Measurements from ENCODE around the gene PPFIBP2. TPM values are rescaled to one million over a fixed set of nuclear protein-coding genes. Genes with fewer than 3 reads are reported as not detected.

Gene PPFIBP2
- total and polyA plus RNA-seq, 10 of the 15 experiments (the other 5 are each of a cell fraction or from before 2014, with no cell fraction given) = 17.3 to 56.3 (median 39.2) TPM

DNA sequence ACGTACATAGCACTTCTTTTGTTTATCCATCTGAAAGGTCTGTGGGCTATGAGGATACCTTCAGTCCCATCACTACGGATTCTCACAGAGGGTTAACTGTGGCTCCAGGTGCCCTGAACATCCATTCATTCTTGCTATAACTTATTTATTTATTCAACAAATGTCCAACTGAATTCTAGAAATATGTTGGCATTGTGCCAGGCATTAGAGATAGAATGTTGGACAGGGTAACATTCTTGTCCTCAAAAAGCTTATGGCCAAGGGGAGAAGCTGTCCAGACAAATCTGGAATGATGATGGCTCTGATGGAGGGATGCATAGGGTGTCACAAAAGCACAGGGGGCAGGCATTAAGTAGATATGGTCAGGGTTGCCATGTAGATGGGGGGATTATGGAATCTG is 20.1 kb upstream of the PPFIBP2 start:
- no peak for FAIRE-seq

DNA sequence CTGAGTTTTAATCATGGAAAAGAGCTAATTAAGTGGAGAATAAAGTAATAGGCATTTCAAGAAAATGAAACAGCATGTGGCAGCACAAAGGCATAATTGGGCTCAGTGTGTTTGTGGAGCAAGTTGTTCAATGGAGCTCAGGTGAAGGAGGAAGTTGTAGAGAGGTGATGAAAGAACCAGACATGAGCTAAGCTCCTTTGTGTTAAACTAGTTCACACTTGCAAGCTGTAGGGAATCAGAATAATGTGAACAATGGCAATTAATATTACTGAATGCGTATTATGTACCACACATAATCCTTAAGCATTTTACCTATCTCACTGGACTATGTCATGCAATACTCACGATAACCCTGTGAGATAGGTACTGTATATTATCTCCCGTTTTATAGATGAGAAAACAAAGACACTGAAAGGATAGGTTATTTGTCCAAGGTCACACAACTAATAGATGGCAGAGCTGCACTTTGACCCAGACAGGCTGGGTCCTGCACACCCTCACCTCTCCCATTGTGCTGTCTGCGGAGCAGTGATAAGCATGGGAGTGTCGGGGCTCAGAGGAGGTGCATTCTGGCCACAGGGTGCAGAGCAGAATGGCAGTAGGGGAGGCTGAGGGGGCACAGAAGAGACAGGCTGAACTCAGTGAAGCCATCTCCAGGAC is 19.6 kb upstream of the PPFIBP2 start:
- intact Hi-C loops (cut with micrococcal nuclease; ENCODE audit: unreplicated experiment) (no loop called here), in situ Hi-C loops (cut with MboI) (no loop called here)
- 95% methylated on average over 5 of the region's 5 CpGs for WGBS (ENCODE audit: insufficient coverage, insufficient replicate concordance, low lambda C conversion rate, missing lambda C conversion rate)
- Histone ChIP-seq H2AFZ (ENCODE audit: control insufficient read depth, low read depth, low read length) (no peak overlapping the region), H4K20me1 (ENCODE audit: control insufficient read depth, insufficient read depth) (no peaks in the 10 kb centered on the region), H3K4me3 (no peak overlapping the region), H3K4me2 (ENCODE audit: control insufficient read depth, insufficient read depth) (no peak overlapping the region), H3K27me3 (replicated peaks in 1 of 2; ENCODE audit: control insufficient read depth in 2 of 2, insufficient read depth in 2 of 2, low read length in 1 of 2) (no peaks in the 10 kb centered on the region), H3K4me1 (ENCODE audit: control insufficient read depth, insufficient read depth, low read length) (peaks cover 18% of the 10 kb centered on the region), H3K36me3 (ENCODE audit: control insufficient read depth in 2 of 2, insufficient read depth in 2 of 2, low read length in 1 of 2) (no peaks in the 10 kb centered on the region), H3K9me3 (replicated peaks; ENCODE audit: control insufficient read depth, insufficient read depth, low read length) (no peaks in the 10 kb centered on the region), H3K27ac (ENCODE audit: control insufficient read depth, insufficient read depth) (no peak overlapping the region), H3K9ac (ENCODE audit: control insufficient read depth, insufficient read depth, low read length) (no peak overlapping the region), H3K79me2 (ENCODE audit: control insufficient read depth, insufficient read depth, low read length) (no peaks in the 10 kb centered on the region)
- FAIRE-seq = no peak
- ChIA-PET RAD21 (ENCODE audit: unreplicated experiment) (interaction anchor here (0.9 to 3.4 kb wide), 3 partner anchors 11 to 21 kb away, joined by 3 to 8 read pairs (median 3); no protein-coding TSS in a partner anchor), SMC1A (ENCODE audit: uncharacterized antibody, unreplicated experiment) (interaction anchor here (0.9 to 5.3 kb wide), 6 partner anchors 8 to 141 kb away, joined by 3 to 54 read pairs (median 4); partner anchors contain the start of gene PPFIBP2), CTCF (interaction anchor here (1.0 to 7.4 kb wide), 5 partner anchors 16 to 77 kb away, joined by 3 to 65 read pairs (median 3); partner anchors contain the start of gene PPFIBP2), POLR2A (interaction anchor here (5.4 kb wide), 1 partner anchor 17 kb away, joined by 24 read pairs; no protein-coding TSS in a partner anchor)
- BruUV-seq (replicated peaks) = no TSS peak
- ATAC-seq = no peak
- DNase-seq (ENCODE audit: low read depth, low spot score) = no peak
- TF ChIP-seq NR2C2 (IDR thresholded peaks at IDR 0.05; ENCODE audit: borderline replicate concordance, control insufficient read depth, insufficient read length, low read depth) (no peak), MYB (IDR thresholded peaks at IDR 0.05; ENCODE audit: borderline replicate concordance, low read depth, low read length) (no peak), FOXK2 (IDR thresholded peaks at IDR 0.05) (no peak), CREB1 (IDR thresholded peaks at IDR 0.05; ENCODE audit: low read depth) (no peak), ETV6 (conservative IDR thresholded peaks at IDR 0.05 in 1 of 2, IDR thresholded peaks at IDR 0.05 in 1 of 2; ENCODE audit: borderline replicate concordance in 1 of 2, low read depth in 1 of 2) (no peak), SMAD5 (IDR thresholded peaks at IDR 0.05; ENCODE audit: low read depth) (no peak), POLR2AphosphoS5 (IDR thresholded peaks at IDR 0.05; ENCODE audit: low read length) (no peak), TARDBP (IDR thresholded peaks at IDR 0.05; ENCODE audit: borderline replicate concordance) (no peak), ZNF384 (IDR thresholded peaks at IDR 0.05; ENCODE audit: borderline replicate concordance, low read depth, low read length) (no peak), CHD2 (IDR thresholded peaks at IDR 0.05; ENCODE audit: borderline replicate concordance, low read depth, low read length) (no peak)
- TF ChIP-seq, protein P1, sequence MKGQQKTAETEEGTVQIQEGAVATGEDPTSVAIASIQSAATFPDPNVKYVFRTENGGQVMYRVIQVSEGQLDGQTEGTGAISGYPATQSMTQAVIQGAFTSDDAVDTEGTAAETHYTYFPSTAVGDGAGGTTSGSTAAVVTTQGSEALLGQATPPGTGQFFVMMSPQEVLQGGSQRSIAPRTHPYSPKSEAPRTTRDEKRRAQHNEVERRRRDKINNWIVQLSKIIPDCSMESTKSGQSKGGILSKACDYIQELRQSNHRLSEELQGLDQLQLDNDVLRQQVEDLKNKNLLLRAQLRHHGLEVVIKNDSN (IDR thresholded peaks at IDR 0.05; ENCODE audit: borderline replicate concordance, extremely low read length, insufficient read depth, low read depth, low read length) = no peak
- TF ChIP-seq, protein P2, sequence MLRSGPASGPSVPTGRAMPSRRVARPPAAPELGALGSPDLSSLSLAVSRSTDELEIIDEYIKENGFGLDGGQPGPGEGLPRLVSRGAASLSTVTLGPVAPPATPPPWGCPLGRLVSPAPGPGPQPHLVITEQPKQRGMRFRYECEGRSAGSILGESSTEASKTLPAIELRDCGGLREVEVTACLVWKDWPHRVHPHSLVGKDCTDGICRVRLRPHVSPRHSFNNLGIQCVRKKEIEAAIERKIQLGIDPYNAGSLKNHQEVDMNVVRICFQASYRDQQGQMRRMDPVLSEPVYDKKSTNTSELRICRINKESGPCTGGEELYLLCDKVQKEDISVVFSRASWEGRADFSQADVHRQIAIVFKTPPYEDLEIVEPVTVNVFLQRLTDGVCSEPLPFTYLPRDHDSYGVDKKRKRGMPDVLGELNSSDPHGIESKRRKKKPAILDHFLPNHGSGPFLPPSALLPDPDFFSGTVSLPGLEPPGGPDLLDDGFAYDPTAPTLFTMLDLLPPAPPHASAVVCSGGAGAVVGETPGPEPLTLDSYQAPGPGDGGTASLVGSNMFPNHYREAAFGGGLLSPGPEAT (IDR thresholded peaks at IDR 0.05; ENCODE audit: low read depth) = no peak

More for the DNA sequence above, 20.1 kb upstream of the PPFIBP2 start:
- TF ChIP-seq SMAD1 (IDR thresholded peaks at IDR 0.05; ENCODE audit: low read depth, partially characterized antibody) (peak; percentile 59), ETV6 (conservative IDR thresholded peaks at IDR 0.05 in 1 of 2, IDR thresholded peaks at IDR 0.05 in 1 of 2; ENCODE audit: borderline replicate concordance in 1 of 2, low read depth in 1 of 2) (no peak), NFXL1 (IDR thresholded peaks at IDR 0.05; ENCODE audit: borderline replicate concordance) (no peak)
- ChIA-PET RAD21 (ENCODE audit: unreplicated experiment) (interaction anchor here (0.9 to 3.4 kb wide), 3 partner anchors 11 to 20 kb away, joined by 3 to 8 read pairs (median 3); no protein-coding TSS in a partner anchor), SMC1A (ENCODE audit: uncharacterized antibody, unreplicated experiment) (interaction anchor here (0.9 to 5.3 kb wide), 5 partner anchors 16 to 141 kb away, joined by 3 to 54 read pairs (median 4); partner anchors contain the start of gene PPFIBP2), CTCF (interaction anchor here (1.0 to 7.4 kb wide), 5 partner anchors 17 to 78 kb away, joined by 3 to 65 read pairs (median 3); partner anchors contain the start of gene PPFIBP2), POLR2A (interaction anchor here (5.4 kb wide), 1 partner anchor 18 kb away, joined by 24 read pairs; no protein-coding TSS in a partner anchor)
- Histone ChIP-seq H2AFZ (ENCODE audit: control insufficient read depth, low read depth, low read length) (no peak overlapping the region), H3K9ac (ENCODE audit: control insufficient read depth, insufficient read depth, low read length) (no peak overlapping the region), H3K27ac (ENCODE audit: control insufficient read depth, insufficient read depth) (no peak overlapping the region), H3K27me3 (replicated peaks in 1 of 2; ENCODE audit: control insufficient read depth in 2 of 2, insufficient read depth in 2 of 2, low read length in 1 of 2) (no peaks in the 10 kb centered on the region), H3K4me2 (ENCODE audit: control insufficient read depth, insufficient read depth) (no peak overlapping the region), H4K20me1 (ENCODE audit: control insufficient read depth, insufficient read depth) (no peaks in the 10 kb centered on the region), H3K9me3 (replicated peaks; ENCODE audit: control insufficient read depth, insufficient read depth, low read length) (no peaks in the 10 kb centered on the region), H3K4me3 (no peak overlapping the region), H3K79me2 (ENCODE audit: control insufficient read depth, insufficient read depth, low read length) (no peaks in the 10 kb centered on the region), H3K4me1 (ENCODE audit: control insufficient read depth, insufficient read depth, low read length) (peaks cover 18% of the 10 kb centered on the region), H3K36me3 (ENCODE audit: control insufficient read depth in 2 of 2, insufficient read depth in 2 of 2, low read length in 1 of 2) (no peaks in the 10 kb centered on the region)
- DNase-seq (ENCODE audit: low read depth, low spot score) = no peak
- no peak for ATAC-seq
- BruUV-seq (replicated peaks) = no TSS peak
- intact Hi-C loops (cut with micrococcal nuclease; ENCODE audit: unreplicated experiment) = no loop called here
- in situ Hi-C loops (cut with MboI) = no loop called here
- WGBS (ENCODE audit: insufficient coverage, insufficient replicate concordance, low lambda C conversion rate, missing lambda C conversion rate) = 98% methylated on average over 2 of the region's 2 CpGs

All from GM12878 (cell line).